BE2C (cell line): ENCODE results near the gene KLHL20. TPM values are rescaled to one million over a fixed set of nuclear protein-coding genes. Genes with fewer than 3 reads are reported as not detected.
"Not testable (repeated sequence)": the region's sequence is repeated elsewhere in the genome, so short reads cannot be mapped to it uniquely, and the experiment has no call there.

ENCODE experiments used
- DNase-seq: peaks from one replicate; pipeline ENCODE4 v3.0.0-alpha.2; 2020
- H3K27me3 ChIP-seq: fragments of 250-450 bp; sonication (Bioruptor Pico); 2 replicates; pipeline ENCODE4 v1.5.1; 2020; ENCODE audit warnings: mild to moderate bottlenecking
- H3K36me3 ChIP-seq: fragments of 250-450 bp; sonication (Bioruptor Pico); 2 replicates; pipeline ENCODE4 v1.5.1; 2020; ENCODE audit warnings: mild to moderate bottlenecking
- H3K4me1 ChIP-seq: fragments of 250-450 bp; sonication (Bioruptor Pico); 2 replicates; pipeline ENCODE4 v1.5.1; 2020
- H3K4me3 ChIP-seq: 2 replicates; pipeline ENCODE4 v1.5.1; 2011; ENCODE audit warnings: low read depth, low read length
- H3K9me3 ChIP-seq: fragments of 250-450 bp; sonication (Bioruptor Pico); 2 replicates; pipeline ENCODE4 v1.5.1; 2020
- CTCF ChIP-seq: IDR thresholded peaks from 2 replicates; pipeline ENCODE4 v1.5.1; 2012; ENCODE audit warnings: mild to moderate bottlenecking, low read depth, low read length
- polyA plus RNA-seq: library from polyadenylated mRNA; unstranded; fragments of >200 nt; gene quantifications from one replicate; pipeline ENCODE4 v1.2.1, GENCODE V29; 2012; ENCODE audit warnings: low read depth, missing spikeins; ENCODE audit not compliant: insufficient read length, insufficient read depth

Gene KLHL20
- polyA plus RNA-seq: 29.6 TPM

GRCh38 chr1:173714759-173715537 lies at the start of gene KLHL20:
TSS of gene KLHL20 (plus strand) at chr1:173714981. CDS start at chr1:173716044, 1,063 bp downstream.
- Histone ChIP-seq H3K9me3 (no peaks in the 10 kb centered on the region), H3K27me3 (no peaks in the 10 kb centered on the region; the same call in 1 of the 2 replicates), H3K36me3 (no peaks in the 10 kb centered on the region), H3K4me3 (peak within 1 kb of the TSS; percentile 97), H3K4me1 (no peaks in the 10 kb centered on the region)
- TF ChIP-seq CTCF: no peak
- peak; percentile 86 for DNase-seq

- no peaks in the 10 kb centered on the region for H3K9me3 ChIP-seq
- no peak for DNase-seq
- no peak for TF ChIP-seq CTCF
- H3K27me3 ChIP-seq: peaks cover 31% of the 10 kb centered on the region
- no peaks in the 10 kb centered on the region for H3K4me1 ChIP-seq
- H3K36me3 ChIP-seq: no peaks in the 10 kb centered on the region
- H3K4me3 ChIP-seq: no peak overlapping the region
Observed at GRCh38 chr1:173666646-173667045, 48.1 kb upstream of the KLHL20 start.

- peak within 1 kb of the TSS; percentile 57 for H3K4me3 ChIP-seq
- no peaks in the 10 kb centered on the region for H3K36me3 ChIP-seq
- TF ChIP-seq CTCF: no peak
- H3K4me1 ChIP-seq: no peaks in the 10 kb centered on the region
- peaks cover 29% of the 10 kb centered on the region for H3K27me3 ChIP-seq
- peak; percentile 73 for DNase-seq
- H3K9me3 ChIP-seq: no peaks in the 10 kb centered on the region
Observed at GRCh38 chr1:173669491-173669941, 45.3 kb upstream of the KLHL20 start, which contains the start of gene ANKRD45. TSS of gene ANKRD45 (minus strand) at chr1:173669851. CDS start at chr1:173659418, 10,433 bp downstream.

GRCh38 chr1:173674496-173674895 lies 40.3 kb upstream of the KLHL20 start:
- DNase-seq, H3K4me1 ChIP-seq, H3K36me3 ChIP-seq, H3K4me3 ChIP-seq, H3K9me3 ChIP-seq: not testable (repeated sequence)
- H3K27me3 ChIP-seq: peaks cover 13% of the 10 kb centered on the region

GRCh38 chr1:173680152-173680551 lies 34.6 kb upstream of the KLHL20 start:
- not testable (repeated sequence) for H3K4me1 ChIP-seq, H3K4me3 ChIP-seq, H3K36me3 ChIP-seq, DNase-seq, H3K27me3 ChIP-seq, H3K9me3 ChIP-seq

GRCh38 chr1:173682184-173682583 lies 32.6 kb upstream of the KLHL20 start:
- no peak overlapping the region for H3K4me3 ChIP-seq
- H3K36me3 ChIP-seq: no peaks in the 10 kb centered on the region
- no peaks in the 10 kb centered on the region for H3K9me3 ChIP-seq
- no peak for DNase-seq
- TF ChIP-seq CTCF: no peak
- H3K4me1 ChIP-seq: no peaks in the 10 kb centered on the region
- peaks cover 4% of the 10 kb centered on the region for H3K27me3 ChIP-seq

- DNase-seq, H3K4me3 ChIP-seq, H3K36me3 ChIP-seq, H3K4me1 ChIP-seq, H3K27me3 ChIP-seq, H3K9me3 ChIP-seq: not testable (repeated sequence)
Observed at GRCh38 chr1:173683838-173684237, 30.9 kb upstream of the KLHL20 start.

GRCh38 chr1:173685121-173685520 lies 29.7 kb upstream of the KLHL20 start:
- H3K27me3 ChIP-seq, H3K4me1 ChIP-seq, DNase-seq, H3K4me3 ChIP-seq, H3K9me3 ChIP-seq, H3K36me3 ChIP-seq: not testable (repeated sequence)
